Erythroblast (primary cell): ENCODE results near the gene FBXL13.

Source experiments
- GATA1 ChIP-seq: IDR thresholded peaks from 2 replicates; pipeline ENCODE4 v1.6.1; 2011; ENCODE audit warnings: low read depth, mild to moderate bottlenecking, control low read depth, low read length, moderate library complexity
- POLR2A ChIP-seq: IDR thresholded peaks from 2 replicates; pipeline ENCODE4 v1.6.1; 2011; ENCODE audit warnings: mild to moderate bottlenecking, low read length

DNA sequence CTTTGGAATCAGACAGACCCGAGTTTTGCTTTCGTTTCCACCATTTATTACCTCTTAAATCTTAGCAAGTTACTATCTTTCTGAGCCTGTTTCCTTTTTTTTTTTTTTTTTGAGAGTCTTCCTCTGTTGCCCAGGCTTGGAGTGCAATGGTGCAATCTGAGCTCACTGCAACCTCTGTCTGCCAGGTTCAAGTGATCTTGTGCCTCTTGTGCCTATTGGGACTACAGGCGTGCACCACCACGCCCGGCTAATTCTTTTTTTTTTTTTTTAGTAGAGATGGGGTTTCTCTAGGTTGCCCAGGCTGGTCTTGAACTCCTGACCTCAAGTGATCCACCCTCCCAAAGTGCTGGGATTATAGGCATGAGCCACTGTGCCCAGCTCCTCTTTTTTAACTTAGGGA lies 241.3 kb downstream of the FBXL13 start:
- TF ChIP-seq POLR2A (no peak), GATA1 (no peak)
